ENCODE results near the gene HMOX1.

Gene HMOX1

GRCh38 chr22:35380013-35380412 lies 883 bp upstream of the HMOX1 start:
- peak in 2 of 4 experiments; percentile 33 to 61 for DNase-seq

GRCh38 chr22:35381424-35382009 lies 621 bp downstream of the HMOX1 start:
- no peak for DNase-seq

- DNase-seq: no peak
These were observed 2.8 kb downstream of the HMOX1 start for GRCh38 chr22:35383679-35384071.

GRCh38 chr22:35384527-35384926 lies 3.6 kb downstream of the HMOX1 start:
- no peak for DNase-seq

GRCh38 chr22:35384975-35385588 lies 4.2 kb downstream of the HMOX1 start:
- DNase-seq: no peak

GRCh38 chr22:35386670-35387288 lies 5.9 kb downstream of the HMOX1 start:
- no peak for DNase-seq

GRCh38 chr22:35390933-35391332 lies 10.0 kb downstream of the HMOX1 start:
- DNase-seq: no peak

- DNase-seq: no peak
These were observed 11.5 kb downstream of the HMOX1 start for GRCh38 chr22:35392357-35392756.

GRCh38 chr22:35393116-35394010 lies 12.5 kb downstream of the HMOX1 start:
- DNase-seq: no peak

- DNase-seq: no peak
These were observed 13.1 kb downstream of the HMOX1 start for GRCh38 chr22:35394011-35394312.

GRCh38 chr22:35394810-35395563 lies 14.1 kb downstream of the HMOX1 start:
- DNase-seq: peak in 1 of 4 experiments; percentile 26

- peak; percentile 66 to 83 (median 80) for DNase-seq
These were observed 15.7 kb downstream of the HMOX1 start for GRCh38 chr22:35396622-35397021.

GRCh38 chr22:35397095-35397904 lies 16.4 kb downstream of the HMOX1 start:
- peak in 2 of 4 experiments; percentile 39 to 54 for DNase-seq

GRCh38 chr22:35398591-35398973 lies 17.7 kb downstream of the HMOX1 start:
- DNase-seq: no peak

- no peak for DNase-seq
These were observed 18.3 kb downstream of the HMOX1 start for GRCh38 chr22:35399114-35399677.

GRCh38 chr22:35399678-35400500 lies 19.0 kb downstream of the HMOX1 start, which contains the start of gene MCM5:
Gene MCM5 (plus strand): TSS chr22:35400140. CDS start chr22:35400439, 299 bp downstream.
- peak; percentile 98 to 99 (median 99) for DNase-seq

- DNase-seq: no peak
These were observed 19.6 kb downstream of the HMOX1 start for GRCh38 chr22:35400501-35400790.

- DNase-seq: no peak
These were observed 21.0 kb downstream of the HMOX1 start for GRCh38 chr22:35401863-35402262.

- DNase-seq: no peak
These were observed 22.5 kb downstream of the HMOX1 start for GRCh38 chr22:35403356-35403755.

GRCh38 chr22:35404176-35404575 lies 23.3 kb downstream of the HMOX1 start:
- no peak for DNase-seq

- no peak for DNase-seq
These were observed 25.5 kb downstream of the HMOX1 start for GRCh38 chr22:35406443-35406842.
